Dermis lymphatic vessel endothelial cell (primary cell): Measurements from ENCODE around the gene C4orf54. TPM values are rescaled to one million over a fixed set of nuclear protein-coding genes. Genes with fewer than 3 reads are reported as not detected.

ENCODE experiments used
- total RNA-seq: library from RNA; depleted of rRNA; stranded (reverse); fragments of >200 nt; gene quantifications from 2 replicates; pipeline ENCODE4 v1.2.1, GENCODE V29; 2014

C4orf54 gene
- under 0.01 TPM in 1 of 2 replicates, not detected in the other for total RNA-seq

DNA sequence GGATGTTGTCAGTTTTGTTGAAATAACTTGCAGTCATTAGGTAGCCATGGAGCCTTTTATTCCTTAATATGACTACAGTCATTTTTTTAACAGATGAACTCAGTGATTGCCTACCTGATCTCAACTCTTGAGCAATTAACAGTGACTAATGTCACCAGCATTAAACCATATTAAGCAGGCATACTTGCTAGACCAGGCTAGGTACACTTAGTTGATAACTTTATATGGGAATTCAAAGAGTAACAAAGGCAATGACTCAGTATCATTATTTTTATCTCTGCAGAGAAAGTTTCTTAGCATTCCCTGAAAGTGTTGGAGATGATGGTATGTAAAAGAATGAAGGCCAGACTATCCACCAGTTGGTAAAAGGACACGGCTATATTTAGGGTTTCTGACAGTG is at the start of gene C4orf54:
TSS of gene C4orf54 (minus strand) at position 31 of the 400 bp plus-strand sequence. CDS start 3,180 bp downstream, outside the sequence.

Other genes with a start within 250 kb of the C4orf54 start
- not detected in 2 replicates for gene ADH7, start 222.5 kb downstream of the C4orf54 start, total RNA-seq
- not detected in 2 replicates for gene C4orf17, start 146.8 kb downstream of the C4orf54 start, total RNA-seq
- 4.8 and 6.6 TPM in 2 replicates for gene TRMT10A, start 93.8 kb downstream of the C4orf54 start, total RNA-seq
- under 0.01 and 0.09 TPM in 2 replicates for gene MTTP, start 83.0 kb downstream of the C4orf54 start, total RNA-seq
- not detected in 2 replicates for gene DAPP1, start 159.0 kb upstream of the C4orf54 start, total RNA-seq
- 32.0 and 34.7 TPM in 2 replicates for gene LAMTOR3, start 236.6 kb upstream of the C4orf54 start, total RNA-seq